Activated CD4-positive, alpha-beta T cell treated with anti-CD3 and anti-CD28 coated beads, Interleukin-2, Interleukin-4, amounts not matched to agents 100 ng/mL and 50 ng/mL, durations not matched to agents 16 hours and 8 hours (primary cell): Measurements from ENCODE around the gene RYR1.
"Not testable (repeated sequence)": the region's sequence is repeated elsewhere in the genome, so short reads cannot be mapped to it uniquely, and the experiment has no call there.

ENCODE experiments used
- DNase-seq: peaks from one replicate; pipeline ENCODE4 v3.0.0-alpha.2; 2020; ENCODE audit warnings: low spot score

RYR1 gene

GRCh38 chr19:38538793-38539528 lies 105.5 kb downstream of the RYR1 start:
- DNase-seq, result peak; percentile 87

GRCh38 chr19:38539751-38540150 lies 106.3 kb downstream of the RYR1 start:
- no peak for DNase-seq

- DNase-seq, result no peak
These were observed 108.5 kb downstream of the RYR1 start for GRCh38 chr19:38542040-38542439.

GRCh38 chr19:38543286-38543806 lies 109.9 kb downstream of the RYR1 start:
- DNase-seq, result no peak

DNA sequence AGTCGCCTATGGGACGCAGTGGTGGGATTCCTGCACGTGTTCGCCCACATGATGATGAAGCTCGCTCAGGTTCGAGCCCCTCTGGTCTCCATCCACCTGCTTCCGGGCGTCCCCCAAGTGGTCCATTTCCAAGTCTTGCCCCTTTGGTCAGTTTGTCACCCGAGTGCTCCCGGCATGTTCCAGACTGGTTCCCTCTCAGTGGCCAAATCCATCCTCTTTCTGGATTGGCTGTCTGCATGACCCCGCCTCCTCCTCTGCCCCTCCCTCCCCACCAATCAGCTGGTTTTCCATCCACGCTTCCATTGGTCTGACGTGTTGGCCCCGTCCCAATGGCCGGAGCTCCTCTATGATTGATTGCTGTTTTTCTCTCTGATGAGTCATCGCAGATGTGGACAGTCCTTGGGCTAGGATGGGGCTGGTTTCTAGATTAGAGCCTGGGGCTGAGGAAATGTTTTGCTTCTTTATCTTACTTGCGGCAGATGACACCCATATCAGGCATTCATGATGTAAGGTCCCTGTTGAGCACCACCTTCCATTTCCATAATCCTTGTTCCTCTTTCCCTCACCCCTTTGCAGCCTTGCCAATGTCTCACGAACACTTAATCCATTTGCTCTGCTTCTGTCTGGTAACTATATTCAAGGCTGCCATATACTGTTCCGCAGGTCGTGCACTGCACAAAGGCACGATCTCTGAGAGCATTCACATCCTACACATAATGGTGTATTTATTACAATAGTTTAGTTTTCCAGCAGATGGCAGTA lies 110.5 kb downstream of the RYR1 start:
- peak; percentile 84 for DNase-seq

DNA sequence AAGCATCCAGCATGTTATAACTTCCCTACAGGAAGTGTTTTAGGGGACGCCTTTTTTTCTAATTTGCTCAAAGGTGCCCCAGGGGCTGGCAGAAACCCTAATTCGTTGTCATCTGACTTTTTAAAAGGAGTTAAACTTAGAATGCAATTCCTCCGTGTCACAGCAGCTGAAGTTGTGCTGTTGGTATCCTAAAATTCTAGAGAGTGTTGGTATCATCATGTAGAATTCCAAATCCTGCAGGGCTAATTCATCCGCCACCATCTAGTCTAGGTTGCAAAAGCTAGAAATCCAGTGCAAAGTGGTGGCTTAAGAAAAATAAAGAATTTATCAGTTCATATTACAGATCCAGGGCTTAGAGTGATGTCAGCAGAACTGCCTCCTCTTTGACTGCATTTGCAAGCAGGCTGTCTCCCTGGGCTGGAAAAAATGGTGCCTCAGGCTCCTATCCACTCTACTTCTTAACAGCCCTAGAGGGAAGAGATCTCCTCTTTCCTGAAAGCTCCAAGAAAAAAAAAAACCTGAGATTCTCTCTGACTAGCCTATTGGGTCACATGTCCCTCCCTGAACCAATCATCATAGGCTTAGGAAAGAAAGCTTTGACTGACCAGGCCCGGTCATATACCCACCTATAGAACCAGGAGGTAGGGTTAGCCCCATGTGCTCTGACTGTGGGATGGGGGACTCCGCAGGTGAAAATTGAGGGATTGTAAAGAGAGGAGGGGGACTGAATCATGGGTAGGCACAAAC lies 111.3 kb downstream of the RYR1 start:
- no peak for DNase-seq

DNA sequence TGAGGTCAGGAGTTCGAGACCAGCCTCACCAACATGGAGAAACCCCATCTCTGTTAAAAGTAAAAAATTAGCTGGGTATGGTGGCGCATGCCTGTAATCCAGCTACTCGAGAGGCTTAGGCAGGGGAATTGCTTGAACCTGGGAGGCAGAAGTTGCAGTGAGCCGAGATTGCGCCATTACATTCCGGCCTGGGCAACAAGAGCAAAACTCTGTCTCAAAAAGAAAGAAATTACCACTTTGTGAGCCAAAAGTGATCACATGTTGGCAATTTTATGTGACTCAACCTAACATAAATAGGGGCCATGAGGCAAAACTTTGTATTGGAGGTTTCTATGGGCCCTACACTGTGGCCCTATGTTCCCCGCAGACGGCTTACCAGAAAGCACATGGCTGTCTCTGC lies 112.1 kb downstream of the RYR1 start:
- no peak for DNase-seq

DNA sequence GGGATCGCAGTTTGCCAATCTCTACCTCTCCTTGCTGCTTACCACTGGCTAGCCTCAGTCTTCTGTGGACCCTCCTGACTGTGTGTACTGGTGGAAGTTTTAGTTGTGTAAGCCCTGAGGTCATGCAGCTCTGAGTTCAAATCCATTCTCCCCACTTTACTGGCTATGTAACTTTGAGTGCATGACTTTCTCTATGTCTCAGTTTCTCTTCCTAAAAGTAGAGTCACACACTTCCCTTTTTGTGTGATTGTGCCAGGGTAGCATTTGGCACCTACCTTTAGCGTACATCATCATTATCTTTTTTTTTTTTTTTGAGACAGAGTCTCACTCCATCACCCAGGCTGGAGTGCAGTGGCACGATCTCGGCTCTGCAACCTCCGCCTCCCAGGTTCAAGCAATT lies 113.9 kb downstream of the RYR1 start:
- DNase-seq, result no peak

DNA sequence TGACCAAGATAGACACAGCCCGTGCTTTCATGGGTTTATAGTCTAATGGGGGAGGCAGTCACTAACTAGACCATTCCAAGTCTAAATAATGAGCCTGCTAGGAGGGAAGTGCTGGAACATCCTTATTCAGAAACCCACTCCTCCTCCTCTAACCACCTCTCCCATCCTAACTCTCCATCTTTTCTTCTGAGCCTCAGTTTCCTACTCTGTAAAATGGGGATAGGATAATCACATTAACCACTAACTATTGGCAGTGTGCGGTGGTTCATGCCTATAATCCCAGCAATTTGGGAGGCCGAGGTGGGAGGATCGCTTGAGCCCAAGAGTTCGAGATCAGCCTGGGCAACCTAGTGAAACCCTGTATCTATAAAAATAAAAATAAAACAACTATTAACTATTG lies 115.6 kb downstream of the RYR1 start:
- no peak for DNase-seq

DNA sequence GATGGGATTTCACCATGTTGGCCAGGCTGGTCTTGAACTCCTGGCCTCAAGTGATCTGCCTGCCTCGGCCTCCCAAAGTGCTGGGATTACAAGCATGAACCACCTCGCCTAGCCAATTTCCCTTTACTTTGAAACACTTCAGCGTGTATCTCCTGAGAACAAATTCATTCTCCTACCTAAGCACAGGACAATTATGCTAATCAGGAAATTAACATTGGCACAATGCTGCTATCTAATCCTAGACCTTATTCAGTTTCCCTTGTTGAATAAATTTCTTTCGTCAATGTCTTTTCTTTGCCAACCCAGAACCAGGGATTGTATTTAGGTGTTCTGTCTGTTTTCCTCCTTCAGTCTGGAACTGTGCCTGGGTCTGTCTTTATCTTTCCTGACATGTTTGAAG lies 116.5 kb downstream of the RYR1 start:
- DNase-seq, result no peak

DNA sequence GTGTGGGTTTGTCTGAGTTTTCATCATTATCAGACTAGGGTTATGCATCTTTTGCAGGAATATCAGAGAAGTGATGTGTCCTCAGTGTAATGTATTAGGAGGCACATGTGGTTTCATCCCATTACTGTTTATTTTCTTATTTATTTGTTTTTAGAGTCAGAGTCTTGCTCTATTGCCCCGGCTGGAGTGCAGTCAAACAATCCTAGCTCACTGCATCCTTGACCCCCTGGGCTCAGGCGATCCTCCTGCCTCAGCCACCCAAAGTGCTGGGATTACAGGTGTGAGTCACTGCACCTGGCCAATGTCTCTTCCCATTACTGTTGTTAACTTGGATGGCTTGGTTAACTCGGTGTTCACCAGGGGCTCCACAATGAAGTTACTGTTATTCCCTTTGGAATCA lies 116.9 kb downstream of the RYR1 start:
- no peak for DNase-seq

- peak; percentile 64 for DNase-seq
These were observed 117.9 kb downstream of the RYR1 start for GRCh38 chr19:38551450-38551813.

GRCh38 chr19:38553239-38553638 lies 119.7 kb downstream of the RYR1 start:
- not testable (repeated sequence) for DNase-seq

- DNase-seq, result peak; percentile 33
These were observed 121.2 kb downstream of the RYR1 start for GRCh38 chr19:38554676-38555141.

- DNase-seq, result no peak
These were observed 121.7 kb downstream of the RYR1 start for GRCh38 chr19:38555200-38555599.

GRCh38 chr19:38556521-38557174 lies 123.2 kb downstream of the RYR1 start:
- DNase-seq, result no peak

DNA sequence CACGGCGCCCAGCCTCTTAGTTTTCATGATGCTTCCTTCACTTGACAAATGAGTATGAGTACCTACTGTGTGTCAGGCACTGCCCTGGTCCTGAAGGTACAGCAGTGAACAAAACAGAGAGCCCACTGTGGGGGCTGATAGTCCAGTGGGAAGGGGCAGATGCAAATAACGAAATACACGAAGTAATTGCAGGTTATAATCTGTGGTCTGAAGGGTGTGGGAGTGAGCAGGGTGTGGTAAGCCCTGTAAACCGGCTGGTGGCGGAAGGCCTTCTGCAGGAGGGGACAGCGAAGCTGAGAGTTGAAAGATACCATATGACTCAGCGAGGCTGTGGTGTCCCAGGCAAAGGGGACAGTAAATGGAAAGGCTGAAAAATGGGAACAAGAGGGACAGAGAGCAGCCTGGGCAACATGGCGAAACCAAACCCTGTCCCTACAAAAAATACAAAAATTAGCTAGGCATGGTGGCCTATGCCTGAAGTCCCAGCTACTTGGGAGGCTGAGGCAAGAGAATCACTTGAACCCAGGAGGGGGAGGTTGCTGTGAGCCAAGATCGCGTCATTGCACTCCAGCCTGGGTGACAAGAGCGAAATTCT lies 123.8 kb downstream of the RYR1 start:
- DNase-seq, result peak; percentile 82

GRCh38 chr19:38558933-38559332 lies 125.4 kb downstream of the RYR1 start:
- not testable (repeated sequence) for DNase-seq

DNA sequence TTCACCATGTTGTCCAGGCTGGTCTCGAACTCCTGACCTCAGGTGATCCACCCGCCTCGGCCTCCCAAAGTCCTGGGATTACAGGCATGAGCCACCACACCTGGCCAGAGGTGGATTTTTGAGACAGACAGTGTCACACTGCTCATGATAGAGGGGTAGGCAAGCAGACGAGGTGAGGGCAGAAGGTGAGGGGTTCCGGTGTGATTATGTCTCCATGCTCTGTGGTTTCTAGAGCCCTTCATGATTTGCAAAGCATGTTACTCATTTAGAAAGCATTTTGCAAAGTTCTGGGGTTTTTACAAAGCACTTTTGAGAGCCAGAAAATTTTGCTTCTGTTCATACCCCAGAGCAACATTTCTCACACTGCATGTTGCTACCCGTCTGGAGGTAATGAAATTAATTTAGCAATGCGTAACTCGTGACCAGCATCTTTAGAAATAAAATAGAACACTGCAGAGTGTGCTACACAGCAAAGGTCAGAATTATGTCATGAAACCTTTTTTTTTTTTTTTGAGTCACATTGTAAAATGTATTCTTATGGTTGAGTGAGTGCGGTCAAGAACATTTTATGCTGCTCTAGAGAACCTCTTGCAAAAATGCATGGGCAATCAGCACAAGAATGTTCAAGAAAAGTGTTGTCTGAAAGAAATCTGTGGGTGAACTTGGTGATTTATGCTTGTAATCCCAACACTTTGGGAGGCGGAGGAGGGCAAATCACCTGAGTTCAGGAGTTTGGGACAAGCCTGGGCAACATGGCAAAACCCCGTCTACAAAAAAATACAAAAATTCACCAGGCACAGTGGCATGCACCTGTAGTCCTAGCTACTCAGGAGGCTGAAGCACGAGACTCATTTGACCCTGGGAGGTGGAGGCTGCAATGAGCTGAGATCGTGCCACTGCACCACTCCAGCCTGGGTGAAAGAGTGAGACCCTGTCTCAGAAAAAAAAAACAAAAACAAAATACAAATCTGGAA lies 126.2 kb downstream of the RYR1 start:
- DNase-seq, result peak; percentile 92

DNA sequence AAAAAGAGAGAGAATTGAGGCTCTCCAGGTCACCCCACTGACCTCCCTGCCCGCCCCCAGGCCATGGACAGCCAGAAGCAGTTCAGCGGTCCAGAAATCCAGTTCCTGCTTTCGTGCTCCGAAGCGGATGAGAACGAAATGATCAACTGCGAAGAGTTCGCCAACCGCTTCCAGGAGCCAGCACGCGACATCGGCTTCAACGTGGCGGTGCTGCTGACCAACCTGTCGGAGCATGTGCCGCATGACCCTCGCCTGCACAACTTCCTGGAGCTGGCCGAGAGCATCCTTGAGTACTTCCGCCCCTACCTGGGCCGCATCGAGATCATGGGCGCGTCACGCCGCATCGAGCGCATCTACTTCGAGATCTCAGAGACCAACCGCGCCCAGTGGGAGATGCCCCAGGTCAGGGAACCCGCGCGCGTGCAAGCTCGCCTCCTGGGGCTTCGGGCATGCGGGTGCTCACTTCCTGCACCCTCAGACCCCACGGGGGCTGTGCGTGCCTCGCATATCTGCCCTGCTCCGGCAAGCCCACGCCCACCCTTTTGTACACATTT lies 127.6 kb downstream of the RYR1 start:
- DNase-seq, result no peak
